ENCODE measurements around the gene MAGEA4.

Gene MAGEA4

GRCh38 chrX:151935358-151935757, 22.7 kb downstream of the MAGEA4 start:
- DNase-seq = no peak

- DNase-seq = no peak
Measured at GRCh38 chrX:151938172-151938571, 25.5 kb downstream of the MAGEA4 start.

- no peak for DNase-seq
Measured at GRCh38 chrX:151954730-151955129, 42.0 kb downstream of the MAGEA4 start.

GRCh38 chrX:151958101-151958500, 45.4 kb downstream of the MAGEA4 start:
- no peak for DNase-seq

- DNase-seq = no peak
Measured at GRCh38 chrX:151962034-151962433, 49.3 kb downstream of the MAGEA4 start.

GRCh38 chrX:151966236-151966635, 53.5 kb downstream of the MAGEA4 start:
- DNase-seq = no peak

GRCh38 chrX:151970027-151970426, 57.3 kb downstream of the MAGEA4 start:
- no peak for DNase-seq

- no peak for DNase-seq
Measured at GRCh38 chrX:151970661-151971060, 58.0 kb downstream of the MAGEA4 start.

- DNase-seq = peak; percentile 21
Measured at GRCh38 chrX:151973060-151973661, 60.5 kb downstream of the MAGEA4 start.

GRCh38 chrX:151973851-151974335, 61.2 kb downstream of the MAGEA4 start:
- peak; percentile 14 for DNase-seq

Data from DMS79 treated with DMSO at 0.1 percent for 48 hours (cell line).